MCF 10A (cell line): ENCODE data around the gene RBM22. TPM values are rescaled to one million over a fixed set of nuclear protein-coding genes. Genes with fewer than 3 reads are reported as not detected.

Experiments
- BruUV-seq: library from RNA; stranded (reverse); fragments of 400-500 nt; replicated peaks from 2 replicates; lab custom pipeline; 2021; lab: Mats Ljungman, UMichigan
- CTCF ChIA-PET: fragments of 300-600 bp; sonication (Branson Sonifier 250); formaldehyde crosslinking; extraction: SDS; loops from one replicate; lab custom pipeline; 2021; ENCODE audit warnings: antibody characterized with exemption, inconsistent platforms; lab: Yijun Ruan, JAX
- POLR2A ChIA-PET: fragments of 300-600, 350-650 bp; sonication (Branson Sonifier 250); formaldehyde crosslinking; extraction: SDS; loops from one replicate; lab custom pipeline; 2020; ENCODE audit warnings: antibody characterized with exemption, inconsistent platforms; lab: Yijun Ruan, JAX
- DNase-seq: peaks from one replicate; pipeline ENCODE4 v3.0.0-alpha.2; 2018; ENCODE audit not compliant: unreplicated experiment
- H3K27ac Mint-ChIP-seq: one replicate; pipeline ENCODE4 v1.8.0; 2022; ENCODE audit warnings: mild to moderate bottlenecking, low read depth, mixed read lengths; ENCODE audit not compliant: unreplicated experiment
- H3K27me3 Mint-ChIP-seq: one replicate; pipeline ENCODE4 v1.8.0; 2022; ENCODE audit warnings: mixed read lengths; ENCODE audit not compliant: insufficient read depth, unreplicated experiment
- H3K36me3 Mint-ChIP-seq: one replicate; pipeline ENCODE4 v1.8.0; 2022; ENCODE audit warnings: mild to moderate bottlenecking, moderate library complexity, mixed read lengths; ENCODE audit not compliant: insufficient read depth, unreplicated experiment
- H3K4me1 Mint-ChIP-seq: one replicate; pipeline ENCODE4 v1.8.0; 2022; ENCODE audit warnings: mixed read lengths; ENCODE audit not compliant: insufficient read depth, unreplicated experiment
- H3K4me3 Mint-ChIP-seq: one replicate; pipeline ENCODE4 v1.8.0; 2022; ENCODE audit warnings: mild to moderate bottlenecking, moderate library complexity, mixed read lengths; ENCODE audit not compliant: unreplicated experiment
- H3K9me3 Mint-ChIP-seq: one replicate; pipeline ENCODE4 v1.8.0; 2022; ENCODE audit warnings: mixed read lengths; ENCODE audit not compliant: unreplicated experiment
- intact Hi-C: fragments of 100-400 bp; cut with micrococcal nuclease; formaldehyde crosslinking; loops from 2 replicates; pipeline ENCODE4 v1.14.1; 2022
- total RNA-seq: library from RNA; stranded (reverse); gene quantifications from 2 replicates; pipeline ENCODE4 v1.2.3, GENCODE V29; 2022
- TF ChIP-seq, protein P1 (sequence below): fragments of 200-600 bp; IDR thresholded peaks from one replicate; pipeline ENCODE4 v1.8.0; 2022; ENCODE audit warnings: antibody characterized with exemption, mild to moderate bottlenecking; ENCODE audit not compliant: unreplicated experiment

The RBM22 gene
- total RNA-seq, 1 experiment from 2014 or later = 66.0 TPM

DNA sequence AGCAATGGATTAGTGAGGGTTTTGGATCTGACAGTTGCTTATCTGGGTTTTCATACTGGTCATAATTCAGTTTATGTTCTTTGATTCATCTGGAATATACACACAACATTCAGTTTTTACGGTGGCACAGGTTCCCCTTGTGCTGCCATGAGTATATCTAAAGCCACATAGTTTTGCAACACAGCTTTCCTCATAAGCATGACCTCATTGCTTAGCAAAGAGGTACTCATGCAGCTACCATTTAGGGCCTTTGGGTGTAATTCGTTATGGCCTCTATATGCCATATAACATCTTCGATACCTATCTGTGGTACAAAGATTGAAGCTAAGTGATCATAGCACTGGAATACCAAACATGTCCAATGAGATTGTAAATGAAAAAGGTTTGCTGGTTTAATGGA lies 2.9 kb upstream of the RBM22 start:
- intact Hi-C loops = loop anchor here (5.0 to 10.0 kb wide), 2 partner anchors 246 to 461 kb away; no protein-coding TSS in a partner anchor
- peak; percentile 29 for DNase-seq
- Mint-ChIP-seq H3K27ac (no peak overlapping the region), H3K4me3 (no peak overlapping the region), H3K4me1 (peaks cover 6% of the 10 kb centered on the region), H3K27me3 (no peaks in the 10 kb centered on the region), H3K36me3 (peaks cover 42% of the 10 kb centered on the region), H3K9me3 (no peaks in the 10 kb centered on the region)
- CTCF ChIA-PET = interaction anchor here (0.6 to 8.6 kb wide), 14 partner anchors 33 to 266 kb away, joined by 3 to 109 read pairs (median 4); partner anchors contain the start of genes IRGM and SMIM3
- no TSS peak for BruUV-seq
- POLR2A ChIA-PET = interaction anchor here (0.8 to 2.4 kb wide), 9 partner anchors 9 to 254 kb away, joined by 3 to 12 read pairs (median 4); partner anchors contain the start of genes DCTN4, RPS14 and SMIM3
- TF ChIP-seq, protein P1, sequence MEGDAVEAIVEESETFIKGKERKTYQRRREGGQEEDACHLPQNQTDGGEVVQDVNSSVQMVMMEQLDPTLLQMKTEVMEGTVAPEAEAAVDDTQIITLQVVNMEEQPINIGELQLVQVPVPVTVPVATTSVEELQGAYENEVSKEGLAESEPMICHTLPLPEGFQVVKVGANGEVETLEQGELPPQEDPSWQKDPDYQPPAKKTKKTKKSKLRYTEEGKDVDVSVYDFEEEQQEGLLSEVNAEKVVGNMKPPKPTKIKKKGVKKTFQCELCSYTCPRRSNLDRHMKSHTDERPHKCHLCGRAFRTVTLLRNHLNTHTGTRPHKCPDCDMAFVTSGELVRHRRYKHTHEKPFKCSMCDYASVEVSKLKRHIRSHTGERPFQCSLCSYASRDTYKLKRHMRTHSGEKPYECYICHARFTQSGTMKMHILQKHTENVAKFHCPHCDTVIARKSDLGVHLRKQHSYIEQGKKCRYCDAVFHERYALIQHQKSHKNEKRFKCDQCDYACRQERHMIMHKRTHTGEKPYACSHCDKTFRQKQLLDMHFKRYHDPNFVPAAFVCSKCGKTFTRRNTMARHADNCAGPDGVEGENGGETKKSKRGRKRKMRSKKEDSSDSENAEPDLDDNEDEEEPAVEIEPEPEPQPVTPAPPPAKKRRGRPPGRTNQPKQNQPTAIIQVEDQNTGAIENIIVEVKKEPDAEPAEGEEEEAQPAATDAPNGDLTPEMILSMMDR = no peak

DNA sequence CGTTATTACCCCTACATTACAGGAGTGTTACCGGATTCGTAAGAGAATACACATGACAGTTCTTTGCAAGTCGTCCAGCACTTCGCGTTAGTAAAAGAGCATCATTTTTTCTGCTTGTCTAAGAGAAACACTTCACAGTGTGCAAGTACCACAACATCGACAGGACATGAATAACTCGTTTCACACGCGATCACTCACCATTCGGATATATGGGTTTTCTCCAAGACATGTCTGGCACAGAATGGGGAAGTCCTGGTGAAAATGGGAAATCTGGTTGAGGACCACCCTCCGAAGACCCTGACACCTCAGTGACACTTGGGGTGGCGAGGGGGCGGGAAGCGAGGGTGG lies 642 bp downstream of the RBM22 start:
- TF ChIP-seq, protein P1 = no peak
- no TSS peak for BruUV-seq
- intact Hi-C loops = loop anchor here (1.0 to 10.0 kb wide), 5 partner anchors 79 to 465 kb away; no protein-coding TSS in a partner anchor

DNA sequence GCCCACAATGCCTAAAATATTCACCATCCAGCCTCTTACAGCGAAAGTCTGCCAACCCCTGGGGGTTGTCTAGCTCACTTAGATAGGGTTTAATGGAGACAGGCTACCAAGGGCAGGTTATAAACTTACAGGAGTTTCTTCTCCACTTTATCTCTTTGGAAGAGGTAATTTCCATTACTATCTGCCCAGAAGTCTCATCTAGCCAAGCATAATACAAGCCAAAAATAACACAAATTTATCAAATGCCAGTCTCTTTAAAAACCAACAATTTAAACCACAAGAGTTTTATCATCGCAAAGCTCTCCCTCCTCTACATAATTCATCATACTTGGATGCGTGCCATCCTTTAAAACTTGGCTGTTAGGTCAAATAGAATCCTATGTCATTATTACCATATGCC lies 6.2 kb downstream of the RBM22 start:
- BruUV-seq = no TSS peak
- TF ChIP-seq, protein P1 = no peak
- Mint-ChIP-seq H3K36me3 (peaks cover 93% of the 10 kb centered on the region), H3K9me3 (no peaks in the 10 kb centered on the region), H3K27ac (no peak overlapping the region), H3K27me3 (no peaks in the 10 kb centered on the region), H3K4me3 (no peak overlapping the region), H3K4me1 (no peaks in the 10 kb centered on the region)
- CTCF ChIA-PET = interaction anchor here (0.6 to 2.4 kb wide), 6 partner anchors 37 to 660 kb away, joined by 3 to 14 read pairs (median 4); no protein-coding TSS in a partner anchor
- intact Hi-C loops = no loop called here
- POLR2A ChIA-PET = interaction anchor here (0.7 to 1.8 kb wide), 4 partner anchors 8 to 35 kb away, joined by 3 to 4 read pairs (median 3); no protein-coding TSS in a partner anchor
- peak; percentile 38 for DNase-seq

More for the DNA sequence above, 642 bp downstream of the RBM22 start:
- no peaks in the 10 kb centered on the region for H3K27me3 Mint-ChIP-seq
- POLR2A ChIA-PET = interaction anchor here (0.5 to 5.1 kb wide), 41 partner anchors 9 to 1872 kb away, joined by 3 to 101 read pairs (median 4); partner anchors contain the start of genes DCTN4, GM2A, MYOZ3 and RPS14
- H3K4me3 Mint-ChIP-seq = no peak overlapping the region
- DNase-seq = no peak
- CTCF ChIA-PET = interaction anchor here (0.6 to 8.6 kb wide), 52 partner anchors 9 to 522 kb away, joined by 3 to 109 read pairs (median 6); partner anchors contain the start of genes DCTN4, IRGM, MYOZ3 and SMIM3
- H3K9me3 Mint-ChIP-seq = no peaks in the 10 kb centered on the region
- no peak overlapping the region for H3K27ac Mint-ChIP-seq
- peaks cover 47% of the 10 kb centered on the region for H3K36me3 Mint-ChIP-seq
- H3K4me1 Mint-ChIP-seq = peaks cover 6% of the 10 kb centered on the region

DNA sequence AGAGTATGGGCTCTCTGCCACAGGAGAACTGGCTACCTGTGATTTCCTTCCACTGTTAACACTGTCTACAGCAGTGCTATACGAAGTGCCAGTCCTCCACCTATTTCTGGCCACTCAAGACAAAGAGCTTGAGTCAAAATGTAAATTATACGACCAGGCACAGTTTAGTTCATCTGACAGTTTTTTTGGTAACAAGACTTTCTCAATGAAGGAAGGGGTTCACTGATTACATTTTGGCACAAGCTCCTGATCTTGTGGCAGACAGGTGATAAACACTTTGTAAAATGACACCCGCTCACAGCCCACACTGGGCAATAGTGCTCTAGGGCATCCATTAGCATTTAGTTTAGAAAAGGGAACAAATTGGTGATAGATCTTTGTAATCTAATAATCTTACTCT lies 8.6 kb downstream of the RBM22 start:
- intact Hi-C loops = no loop called here
- Mint-ChIP-seq H3K27me3 (no peaks in the 10 kb centered on the region), H3K27ac (no peak overlapping the region), H3K4me3 (no peak overlapping the region), H3K4me1 (no peaks in the 10 kb centered on the region), H3K36me3 (peaks cover 94% of the 10 kb centered on the region), H3K9me3 (no peaks in the 10 kb centered on the region)
- no TSS peak for BruUV-seq
- CTCF ChIA-PET = interaction anchor here (2.0 kb wide), 1 partner anchor 8 kb away, joined by 12 read pairs; the partner anchor contains the start of gene RBM22
- TF ChIP-seq, protein P1 = no peak
- DNase-seq = no peak
- POLR2A ChIA-PET = no interaction called here
